Measurements from ENCODE around the gene ENTPD3. TPM values are rescaled to one million over a fixed set of nuclear protein-coding genes. Genes with fewer than 3 reads are reported as not detected.

Gene ENTPD3
- total and polyA plus RNA-seq, 2 of the 8 experiments (the other 6 are each of a cell fraction or from before 2014, with no cell fraction given) = 0.60 to 1.0 TPM

DNA sequence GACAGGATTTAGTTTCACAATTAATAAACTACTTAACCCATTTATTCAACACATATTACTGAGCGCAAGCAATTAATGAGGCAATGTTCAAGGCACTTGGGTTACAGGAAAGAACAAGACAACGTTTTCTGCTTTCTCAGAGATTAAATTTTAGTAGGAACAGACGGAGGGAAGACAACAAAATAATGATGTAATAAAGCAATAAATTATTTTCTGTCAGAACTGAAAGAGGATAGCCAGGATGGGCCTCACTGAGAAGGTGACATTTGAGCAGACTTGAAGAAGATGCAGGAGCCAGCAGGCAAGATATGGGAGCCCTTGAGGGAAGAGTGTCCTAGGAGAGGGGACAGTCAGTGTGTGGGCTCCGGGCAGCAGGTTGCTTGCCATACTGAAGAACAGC, 58.9 kb downstream of the ENTPD3 start (continued):
- TF ChIP-seq EZH2 (IDR thresholded peaks at IDR 0.05; ENCODE audit: low read depth, low read length, severe bottlenecking) = no peak
- TF ChIP-seq, protein P1, sequence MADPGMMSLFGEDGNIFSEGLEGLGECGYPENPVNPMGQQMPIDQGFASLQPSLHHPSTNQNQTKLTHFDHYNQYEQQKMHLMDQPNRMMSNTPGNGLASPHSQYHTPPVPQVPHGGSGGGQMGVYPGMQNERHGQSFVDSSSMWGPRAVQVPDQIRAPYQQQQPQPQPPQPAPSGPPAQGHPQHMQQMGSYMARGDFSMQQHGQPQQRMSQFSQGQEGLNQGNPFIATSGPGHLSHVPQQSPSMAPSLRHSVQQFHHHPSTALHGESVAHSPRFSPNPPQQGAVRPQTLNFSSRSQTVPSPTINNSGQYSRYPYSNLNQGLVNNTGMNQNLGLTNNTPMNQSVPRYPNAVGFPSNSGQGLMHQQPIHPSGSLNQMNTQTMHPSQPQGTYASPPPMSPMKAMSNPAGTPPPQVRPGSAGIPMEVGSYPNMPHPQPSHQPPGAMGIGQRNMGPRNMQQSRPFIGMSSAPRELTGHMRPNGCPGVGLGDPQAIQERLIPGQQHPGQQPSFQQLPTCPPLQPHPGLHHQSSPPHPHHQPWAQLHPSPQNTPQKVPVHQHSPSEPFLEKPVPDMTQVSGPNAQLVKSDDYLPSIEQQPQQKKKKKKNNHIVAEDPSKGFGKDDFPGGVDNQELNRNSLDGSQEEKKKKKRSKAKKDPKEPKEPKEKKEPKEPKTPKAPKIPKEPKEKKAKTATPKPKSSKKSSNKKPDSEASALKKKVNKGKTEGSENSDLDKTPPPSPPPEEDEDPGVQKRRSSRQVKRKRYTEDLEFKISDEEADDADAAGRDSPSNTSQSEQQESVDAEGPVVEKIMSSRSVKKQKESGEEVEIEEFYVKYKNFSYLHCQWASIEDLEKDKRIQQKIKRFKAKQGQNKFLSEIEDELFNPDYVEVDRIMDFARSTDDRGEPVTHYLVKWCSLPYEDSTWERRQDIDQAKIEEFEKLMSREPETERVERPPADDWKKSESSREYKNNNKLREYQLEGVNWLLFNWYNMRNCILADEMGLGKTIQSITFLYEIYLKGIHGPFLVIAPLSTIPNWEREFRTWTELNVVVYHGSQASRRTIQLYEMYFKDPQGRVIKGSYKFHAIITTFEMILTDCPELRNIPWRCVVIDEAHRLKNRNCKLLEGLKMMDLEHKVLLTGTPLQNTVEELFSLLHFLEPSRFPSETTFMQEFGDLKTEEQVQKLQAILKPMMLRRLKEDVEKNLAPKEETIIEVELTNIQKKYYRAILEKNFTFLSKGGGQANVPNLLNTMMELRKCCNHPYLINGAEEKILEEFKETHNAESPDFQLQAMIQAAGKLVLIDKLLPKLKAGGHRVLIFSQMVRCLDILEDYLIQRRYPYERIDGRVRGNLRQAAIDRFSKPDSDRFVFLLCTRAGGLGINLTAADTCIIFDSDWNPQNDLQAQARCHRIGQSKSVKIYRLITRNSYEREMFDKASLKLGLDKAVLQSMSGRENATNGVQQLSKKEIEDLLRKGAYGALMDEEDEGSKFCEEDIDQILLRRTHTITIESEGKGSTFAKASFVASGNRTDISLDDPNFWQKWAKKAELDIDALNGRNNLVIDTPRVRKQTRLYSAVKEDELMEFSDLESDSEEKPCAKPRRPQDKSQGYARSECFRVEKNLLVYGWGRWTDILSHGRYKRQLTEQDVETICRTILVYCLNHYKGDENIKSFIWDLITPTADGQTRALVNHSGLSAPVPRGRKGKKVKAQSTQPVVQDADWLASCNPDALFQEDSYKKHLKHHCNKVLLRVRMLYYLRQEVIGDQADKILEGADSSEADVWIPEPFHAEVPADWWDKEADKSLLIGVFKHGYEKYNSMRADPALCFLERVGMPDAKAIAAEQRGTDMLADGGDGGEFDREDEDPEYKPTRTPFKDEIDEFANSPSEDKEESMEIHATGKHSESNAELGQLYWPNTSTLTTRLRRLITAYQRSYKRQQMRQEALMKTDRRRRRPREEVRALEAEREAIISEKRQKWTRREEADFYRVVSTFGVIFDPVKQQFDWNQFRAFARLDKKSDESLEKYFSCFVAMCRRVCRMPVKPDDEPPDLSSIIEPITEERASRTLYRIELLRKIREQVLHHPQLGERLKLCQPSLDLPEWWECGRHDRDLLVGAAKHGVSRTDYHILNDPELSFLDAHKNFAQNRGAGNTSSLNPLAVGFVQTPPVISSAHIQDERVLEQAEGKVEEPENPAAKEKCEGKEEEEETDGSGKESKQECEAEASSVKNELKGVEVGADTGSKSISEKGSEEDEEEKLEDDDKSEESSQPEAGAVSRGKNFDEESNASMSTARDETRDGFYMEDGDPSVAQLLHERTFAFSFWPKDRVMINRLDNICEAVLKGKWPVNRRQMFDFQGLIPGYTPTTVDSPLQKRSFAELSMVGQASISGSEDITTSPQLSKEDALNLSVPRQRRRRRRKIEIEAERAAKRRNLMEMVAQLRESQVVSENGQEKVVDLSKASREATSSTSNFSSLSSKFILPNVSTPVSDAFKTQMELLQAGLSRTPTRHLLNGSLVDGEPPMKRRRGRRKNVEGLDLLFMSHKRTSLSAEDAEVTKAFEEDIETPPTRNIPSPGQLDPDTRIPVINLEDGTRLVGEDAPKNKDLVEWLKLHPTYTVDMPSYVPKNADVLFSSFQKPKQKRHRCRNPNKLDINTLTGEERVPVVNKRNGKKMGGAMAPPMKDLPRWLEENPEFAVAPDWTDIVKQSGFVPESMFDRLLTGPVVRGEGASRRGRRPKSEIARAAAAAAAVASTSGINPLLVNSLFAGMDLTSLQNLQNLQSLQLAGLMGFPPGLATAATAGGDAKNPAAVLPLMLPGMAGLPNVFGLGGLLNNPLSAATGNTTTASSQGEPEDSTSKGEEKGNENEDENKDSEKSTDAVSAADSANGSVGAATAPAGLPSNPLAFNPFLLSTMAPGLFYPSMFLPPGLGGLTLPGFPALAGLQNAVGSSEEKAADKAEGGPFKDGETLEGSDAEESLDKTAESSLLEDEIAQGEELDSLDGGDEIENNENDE (IDR thresholded peaks at IDR 0.05; ENCODE audit: insufficient replicate concordance, low read length) = no peak
